Hepatocyte (in vitro differentiated cells): ENCODE measurements around the gene PRSS38. TPM values are rescaled to one million over a fixed set of nuclear protein-coding genes. Genes with fewer than 3 reads are reported as not detected.
"Not testable (repeated sequence)": the region's sequence is repeated elsewhere in the genome, so short reads cannot be mapped to it uniquely, and the experiment has no call there.

Experiments
- DNase-seq: peaks from one replicate; pipeline ENCODE4 v3.0.0-alpha.2; 2016; ENCODE audit warnings: low spot score
- H2AFZ ChIP-seq: fragments of 200-600 bp; sonication (generic); 2 replicates; pipeline ENCODE4 v1.6.0; 2016; ENCODE audit warnings: antibody characterized with exemption, mild to moderate bottlenecking
- H3K27ac ChIP-seq: fragments of 200-600 bp; sonication (generic); 2 replicates; pipeline ENCODE4 v1.5.1; 2016; ENCODE audit warnings: mild to moderate bottlenecking
- H3K27me3 ChIP-seq: fragments of 200-600 bp; sonication (generic); 2 replicates; pipeline ENCODE4 v1.6.1; 2016
- H3K36me3 ChIP-seq: fragments of 200-600 bp; sonication (generic); replicated peaks from 2 replicates; pipeline ENCODE4 v1.5.1; 2016; ENCODE audit warnings: low read depth; ENCODE audit not compliant: insufficient read depth
- H3K4me1 ChIP-seq: fragments of 200-600 bp; sonication (generic); 2 replicates; pipeline ENCODE4 v1.5.1; 2016; ENCODE audit warnings: mild to moderate bottlenecking, moderate library complexity; ENCODE audit not compliant: insufficient read depth
- H3K4me2 ChIP-seq: fragments of 200-600 bp; sonication (generic); 2 replicates; pipeline ENCODE4 v1.6.0; 2016
- H3K4me3 ChIP-seq: fragments of 200-600 bp; sonication (generic); 2 replicates; pipeline ENCODE4 v1.5.1; 2016; ENCODE audit warnings: mild to moderate bottlenecking
- H3K79me2 ChIP-seq: fragments of 200-600 bp; sonication (generic); 2 replicates; pipeline ENCODE4 v1.6.0; 2017; ENCODE audit warnings: mild to moderate bottlenecking
- H3K9me2 ChIP-seq: fragments of 200-600 bp; sonication (generic); replicated peaks from 2 replicates; pipeline ENCODE4 v1.6.0; 2017; ENCODE audit warnings: mild to moderate bottlenecking; ENCODE audit not compliant: insufficient read depth
- H3K9me3 ChIP-seq: fragments of 200-600 bp; sonication (generic); 2 replicates; pipeline ENCODE4 v1.5.1; 2016; ENCODE audit warnings: low read depth, mild to moderate bottlenecking
- H4K20me1 ChIP-seq: fragments of 200-600 bp; sonication (generic); 2 replicates; pipeline ENCODE4 v1.6.0; 2016; ENCODE audit warnings: mild to moderate bottlenecking; ENCODE audit not compliant: insufficient read depth, poor library complexity, severe bottlenecking
- CTCF ChIP-seq: fragments of 200-600 bp; sonication (generic); IDR thresholded peaks from 2 replicates; pipeline ENCODE4 v1.5.1; 2016; ENCODE audit warnings: antibody characterized with exemption, mild to moderate bottlenecking; ENCODE audit not compliant: poor library complexity
- EZH2 ChIP-seq: fragments of 200-600 bp; sonication (generic); IDR thresholded peaks from 2 replicates; pipeline ENCODE4 v1.6.1; 2016; ENCODE audit warnings: antibody characterized with exemption, mild to moderate bottlenecking, borderline replicate concordance
- EZH2phosphoT487 ChIP-seq: fragments of 200-600 bp; sonication (generic); IDR thresholded peaks from one replicate; pipeline ENCODE4 v1.6.1; 2018; ENCODE audit warnings: antibody characterized with exemption, mild to moderate bottlenecking, low read depth, moderate library complexity; ENCODE audit not compliant: unreplicated experiment, severe bottlenecking
- WGBS: methylation state at CpG from one replicate; pipeline ENCODE4 v1.1.6; 2016; ENCODE audit warnings: low lambda C conversion rate; ENCODE audit errors: missing lambda C conversion rate; 5-methylcytosine and 5-hydroxymethylcytosine counted together
- polyA plus RNA-seq: library from polyadenylated mRNA; unstranded; fragments of >200 nt; fragmentation: Nextera tagmentation; extraction: Ambion mirVana; gene quantifications from 2 replicates; pipeline ENCODE4 v1.2.1, GENCODE V29; 2016
- total RNA-seq: library from RNA; depleted of rRNA; stranded (reverse); fragments of >200 nt; gene quantifications from 2 replicates; pipeline ENCODE4 v1.2.3, GENCODE V29; 2014

The PRSS38 gene
- total and polyA plus RNA-seq, 2 experiments from 2014 or later, result not detected

DNA sequence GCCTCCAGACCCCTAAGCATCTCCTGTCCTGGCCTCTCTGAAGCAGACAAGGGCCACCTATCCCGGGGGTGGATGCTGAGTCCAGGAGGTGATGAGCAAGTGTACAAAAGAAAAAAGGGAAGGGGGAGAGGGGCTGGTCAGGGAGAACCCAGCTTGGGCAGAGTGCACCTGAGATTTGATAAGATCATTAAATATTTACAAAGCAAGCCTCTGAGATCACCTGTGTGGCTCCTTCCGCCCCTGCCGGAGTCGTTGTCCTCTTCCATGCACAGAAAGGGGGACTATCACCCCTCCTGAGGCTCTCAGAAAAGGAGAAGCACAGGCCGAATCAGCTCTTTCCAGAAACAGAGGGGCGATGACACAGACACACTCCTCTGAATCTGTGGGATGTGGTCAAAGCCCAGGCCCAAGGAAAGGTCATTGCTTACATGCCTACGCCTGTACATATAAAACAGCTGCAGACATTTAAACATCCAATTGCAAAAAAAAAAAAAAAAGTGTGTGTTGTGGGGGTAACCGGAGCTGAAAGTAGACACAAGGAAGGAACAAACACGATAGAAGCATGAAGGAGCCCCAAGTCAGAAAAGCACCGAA, 30.9 kb downstream of the PRSS38 start:
- H3K36me3 ChIP-seq, result no peaks in the 10 kb centered on the region
- no peak overlapping the region for H3K27ac ChIP-seq
- H3K27me3 ChIP-seq, result no peaks in the 10 kb centered on the region
- no peaks in the 10 kb centered on the region for H3K9me3 ChIP-seq
- no peaks in the 10 kb centered on the region for H3K9me2 ChIP-seq
- no peak overlapping the region for H2AFZ ChIP-seq
- no peaks in the 10 kb centered on the region for H4K20me1 ChIP-seq
- H3K79me2 ChIP-seq, result no peaks in the 10 kb centered on the region
- H3K4me3 ChIP-seq, result no peak overlapping the region
- no peak overlapping the region for H3K4me2 ChIP-seq
- peak; percentile 9 for DNase-seq
- H3K4me1 ChIP-seq, result no peaks in the 10 kb centered on the region
- no peak for TF ChIP-seq EZH2
- no peak for TF ChIP-seq EZH2phosphoT487
- no peak for TF ChIP-seq CTCF
- WGBS, result 66% methylated on average over 10 of the region's 10 CpGs

DNA sequence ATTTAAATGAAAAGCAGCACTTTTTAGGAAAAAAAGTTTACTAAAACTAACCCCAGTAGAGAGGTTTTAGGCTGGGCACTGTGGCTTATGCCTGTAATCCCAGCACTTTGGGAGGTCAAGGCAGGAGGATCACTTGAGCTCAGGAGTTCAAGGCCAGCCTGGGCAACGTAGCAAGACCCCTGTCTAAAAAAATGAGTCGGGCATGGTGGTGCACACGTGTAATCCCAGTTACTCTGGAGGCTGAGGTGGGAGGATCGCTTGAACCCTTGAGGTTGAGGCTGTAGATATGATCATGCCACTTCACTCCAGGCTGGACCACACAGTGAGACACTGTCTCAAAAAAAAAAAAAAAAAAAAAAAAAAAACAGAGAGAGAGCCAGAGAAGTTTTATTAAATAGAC, 31.6 kb downstream of the PRSS38 start:
- not testable (repeated sequence) for DNase-seq, H3K79me2 ChIP-seq, H3K4me1 ChIP-seq, H3K27ac ChIP-seq, H3K27me3 ChIP-seq, H2AFZ ChIP-seq, H4K20me1 ChIP-seq, H3K36me3 ChIP-seq, H3K4me2 ChIP-seq, H3K4me3 ChIP-seq, H3K9me3 ChIP-seq, H3K9me2 ChIP-seq
- WGBS, result 94% methylated on average over 4 of the region's 4 CpGs

DNA sequence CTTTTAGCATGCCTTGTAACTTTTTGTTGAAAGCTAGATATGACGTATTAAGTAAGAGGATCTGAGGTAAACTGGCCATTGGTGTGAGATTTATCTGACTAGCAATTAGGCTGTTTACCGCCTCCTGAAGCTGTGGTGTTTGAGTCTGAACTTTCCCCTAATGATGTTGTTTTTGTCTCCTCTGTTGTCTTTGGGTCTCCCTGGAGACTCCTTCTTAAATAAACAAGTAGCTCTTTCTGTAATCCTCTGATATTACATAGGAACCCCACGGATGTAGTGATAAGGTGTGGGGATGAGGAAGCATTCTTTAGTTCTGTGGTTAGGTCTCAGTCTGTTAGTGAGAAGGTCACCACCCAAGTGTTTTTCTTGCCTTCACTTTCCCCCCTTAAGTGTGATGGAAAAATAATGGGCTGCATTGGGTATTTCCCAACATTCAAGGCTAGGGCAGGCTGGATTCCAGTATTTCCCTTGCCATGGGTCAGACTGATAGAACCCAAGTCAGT, 33.0 kb downstream of the PRSS38 start:
- Histone ChIP-seq H3K36me3 (no peaks in the 10 kb centered on the region), H3K27me3 (no peaks in the 10 kb centered on the region), H4K20me1 (no peaks in the 10 kb centered on the region), H3K9me2 (no peaks in the 10 kb centered on the region), H2AFZ (no peak overlapping the region), H3K9me3 (no peaks in the 10 kb centered on the region), H3K79me2 (no peaks in the 10 kb centered on the region), H3K4me1 (no peaks in the 10 kb centered on the region), H3K4me3 (no peak overlapping the region), H3K27ac (no peak overlapping the region), H3K4me2 (no peak overlapping the region)
- TF ChIP-seq EZH2phosphoT487 (no peak), EZH2 (no peak), CTCF (no peak)
- no peak for DNase-seq
- 77% methylated on average over 3 of the region's 3 CpGs for WGBS

DNA sequence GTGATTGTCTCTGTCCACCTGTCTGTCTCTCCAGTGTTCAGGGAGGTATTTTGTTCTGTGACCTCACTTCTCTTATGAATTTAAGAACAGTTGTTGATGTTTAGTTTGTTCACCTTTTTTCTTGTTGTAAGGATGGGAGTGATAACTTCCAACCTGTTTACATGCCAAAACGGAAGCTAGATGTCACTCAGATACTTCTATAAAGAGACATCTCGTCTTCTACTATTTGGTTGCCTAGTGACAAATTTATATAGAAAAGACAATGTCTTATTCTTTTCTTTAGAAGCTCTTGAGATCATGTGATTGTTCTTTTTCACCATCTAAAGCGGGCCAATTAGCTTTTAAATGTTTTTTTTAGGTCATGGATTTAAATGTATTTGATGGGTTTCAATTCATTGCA, 33.8 kb downstream of the PRSS38 start:
- 47% methylated on average over 3 of the region's 3 CpGs for WGBS
- no peaks in the 10 kb centered on the region for H3K79me2 ChIP-seq
- H3K4me1 ChIP-seq, result no peaks in the 10 kb centered on the region
- no peak overlapping the region for H3K4me3 ChIP-seq
- no peak overlapping the region for H3K27ac ChIP-seq
- no peak for DNase-seq
- H2AFZ ChIP-seq, result no peak overlapping the region
- H3K9me3 ChIP-seq, result no peaks in the 10 kb centered on the region
- no peaks in the 10 kb centered on the region for H3K9me2 ChIP-seq
- no peak overlapping the region for H3K4me2 ChIP-seq
- TF ChIP-seq CTCF (no peak), EZH2phosphoT487 (no peak), EZH2 (no peak)
- H3K27me3 ChIP-seq, result no peaks in the 10 kb centered on the region
- H4K20me1 ChIP-seq, result no peaks in the 10 kb centered on the region
- no peaks in the 10 kb centered on the region for H3K36me3 ChIP-seq
